ENCODE results near the gene BMERB1. TPM values are rescaled to one million over a fixed set of nuclear protein-coding genes. Genes with fewer than 3 reads are reported as not detected.

The BMERB1 gene
- total RNA-seq, 1 experiment from 2014 or later = 80.0 TPM

GRCh38 chr16:15517743-15518377, 83.5 kb downstream of the BMERB1 start:
- TF ChIP-seq CTCF (IDR thresholded peaks at IDR 0.05) (no peak), REST (IDR thresholded peaks at IDR 0.05; ENCODE audit: insufficient read depth in 1 of 2, low read depth in 2 of 2, low read length in 1 of 2) (no peak), POLR2AphosphoS5 (IDR thresholded peaks at IDR 0.05; ENCODE audit: low read depth, low read length) (no peak), SIN3A (IDR thresholded peaks at IDR 0.05; ENCODE audit: borderline replicate concordance, insufficient read depth, low read depth, low read length) (no peak), TCF7L2 (IDR thresholded peaks at IDR 0.05; ENCODE audit: low read depth, low read length) (no peak)
- BruUV-seq (replicated peaks) = TSS peak; percentile 64
- Histone ChIP-seq H3K36me3 (ENCODE audit: control insufficient read depth, insufficient read depth, low read length) (no peaks in the 10 kb centered on the region), H3K27me3 (ENCODE audit: control insufficient read depth, insufficient read depth, low read length) (no peaks in the 10 kb centered on the region), H3K9me3 (ENCODE audit: control insufficient read depth, insufficient read depth, low read depth, low read length) (no peaks in the 10 kb centered on the region), H3K4me1 (ENCODE audit: control insufficient read depth, insufficient read depth, low read length) (no peaks in the 10 kb centered on the region), H3K27ac (ENCODE audit: low read length) (no peak overlapping the region), H3K4me3 (ENCODE audit: low read depth in 2 of 2, low read length in 2 of 2) (no peak overlapping the region)
- intact Hi-C loops (cut with micrococcal nuclease; ENCODE audit: unreplicated experiment) = no loop called here
- no peak for DNase-seq (ENCODE audit: low read depth, low spot score)
- CTCF ChIA-PET = no interaction called here
- POLR2A ChIA-PET = no interaction called here
- in situ Hi-C loops (cut with HindIII; ENCODE audit: low pct_unique_long_range_greater_than_20kb, low sequenced_read_pairs) = no loop called here
- no peak for ATAC-seq

GRCh38 chr16:15518381-15519351, 84.3 kb downstream of the BMERB1 start:
- BruUV-seq (replicated peaks) = no TSS peak
- DNase-seq (ENCODE audit: low read depth, low spot score) (no peak), ATAC-seq (peak; percentile 45; the same call in 1 of the 2 replicates)
- Histone ChIP-seq H3K4me3 (ENCODE audit: low read depth in 2 of 2, low read length in 2 of 2) (no peak overlapping the region), H3K36me3 (ENCODE audit: control insufficient read depth, insufficient read depth, low read length) (no peaks in the 10 kb centered on the region), H3K27ac (ENCODE audit: low read length) (no peak overlapping the region), H3K9me3 (ENCODE audit: control insufficient read depth, insufficient read depth, low read depth, low read length) (no peaks in the 10 kb centered on the region), H3K27me3 (ENCODE audit: control insufficient read depth, insufficient read depth, low read length) (no peaks in the 10 kb centered on the region), H3K4me1 (ENCODE audit: control insufficient read depth, insufficient read depth, low read length) (no peaks in the 10 kb centered on the region)
- in situ Hi-C loops (cut with HindIII; ENCODE audit: low pct_unique_long_range_greater_than_20kb, low sequenced_read_pairs) (no loop called here), intact Hi-C loops (cut with micrococcal nuclease; ENCODE audit: unreplicated experiment) (no loop called here)
- TF ChIP-seq REST (IDR thresholded peaks at IDR 0.05; ENCODE audit: insufficient read depth in 1 of 2, low read depth in 2 of 2, low read length in 1 of 2) (no peak), TCF7L2 (IDR thresholded peaks at IDR 0.05; ENCODE audit: low read depth, low read length) (no peak), CTCF (IDR thresholded peaks at IDR 0.05) (no peak), SIN3A (IDR thresholded peaks at IDR 0.05; ENCODE audit: borderline replicate concordance, insufficient read depth, low read depth, low read length) (no peak), POLR2AphosphoS5 (IDR thresholded peaks at IDR 0.05; ENCODE audit: low read depth, low read length) (no peak)
- POLR2A ChIA-PET = interaction anchor here (0.5 kb wide), 1 partner anchor 32 kb away, joined by 6 read pairs; no protein-coding TSS in a partner anchor
- CTCF ChIA-PET = interaction anchor here (0.6 kb wide), 1 partner anchor 97 kb away, joined by 4 read pairs; no protein-coding TSS in a partner anchor
